OCI-LY1 (cell line): ENCODE data around the gene KNG1.

Experiments
- EZH2 ChIP-seq: fragments of 200-600 bp; sonication (generic), shearing (Covaris generic); IDR thresholded peaks from 2 replicates; pipeline ENCODE4 v1.8.0; 2017; ENCODE audit warnings: borderline replicate concordance, mixed run types, mild to moderate bottlenecking, antibody characterized with exemption, low read length, moderate library complexity, mixed read lengths
- TF ChIP-seq, protein P1 (sequence below): fragments of 200-600 bp; sonication (generic), shearing (Covaris generic); IDR thresholded peaks from 2 replicates; pipeline ENCODE4 v1.5.1; 2017; ENCODE audit warnings: mild to moderate bottlenecking, antibody characterized with exemption, low read length, moderate library complexity, mixed read lengths

DNA sequence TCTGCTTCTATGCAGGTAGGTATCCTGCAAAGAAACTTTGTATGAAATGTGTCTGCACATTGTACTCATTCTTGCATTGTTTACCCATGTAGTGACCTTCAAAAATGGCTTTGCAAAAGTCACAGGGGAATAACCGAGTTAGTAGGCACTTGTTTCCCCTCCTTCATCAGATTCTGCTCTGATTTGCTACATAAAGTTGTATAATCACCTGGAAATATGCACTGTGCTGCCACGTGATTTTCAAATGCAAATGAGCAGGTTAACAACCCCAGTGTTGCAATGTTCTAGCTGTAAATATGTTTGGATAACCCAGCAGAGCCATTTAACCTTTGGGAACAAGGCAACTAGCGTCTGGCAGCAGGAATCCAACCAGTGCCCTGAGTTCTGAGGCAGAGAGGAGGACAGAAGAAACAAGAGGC lies at the start of gene KNG1:
- TF ChIP-seq, protein P1, sequence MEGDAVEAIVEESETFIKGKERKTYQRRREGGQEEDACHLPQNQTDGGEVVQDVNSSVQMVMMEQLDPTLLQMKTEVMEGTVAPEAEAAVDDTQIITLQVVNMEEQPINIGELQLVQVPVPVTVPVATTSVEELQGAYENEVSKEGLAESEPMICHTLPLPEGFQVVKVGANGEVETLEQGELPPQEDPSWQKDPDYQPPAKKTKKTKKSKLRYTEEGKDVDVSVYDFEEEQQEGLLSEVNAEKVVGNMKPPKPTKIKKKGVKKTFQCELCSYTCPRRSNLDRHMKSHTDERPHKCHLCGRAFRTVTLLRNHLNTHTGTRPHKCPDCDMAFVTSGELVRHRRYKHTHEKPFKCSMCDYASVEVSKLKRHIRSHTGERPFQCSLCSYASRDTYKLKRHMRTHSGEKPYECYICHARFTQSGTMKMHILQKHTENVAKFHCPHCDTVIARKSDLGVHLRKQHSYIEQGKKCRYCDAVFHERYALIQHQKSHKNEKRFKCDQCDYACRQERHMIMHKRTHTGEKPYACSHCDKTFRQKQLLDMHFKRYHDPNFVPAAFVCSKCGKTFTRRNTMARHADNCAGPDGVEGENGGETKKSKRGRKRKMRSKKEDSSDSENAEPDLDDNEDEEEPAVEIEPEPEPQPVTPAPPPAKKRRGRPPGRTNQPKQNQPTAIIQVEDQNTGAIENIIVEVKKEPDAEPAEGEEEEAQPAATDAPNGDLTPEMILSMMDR, result no peak
- TF ChIP-seq EZH2, result no peak
